SK-N-SH (cell line): ENCODE data around the gene FBLN7. TPM values are rescaled to one million over a fixed set of nuclear protein-coding genes. Genes with fewer than 3 reads are reported as not detected.

Experiments used
- FOXM1 ChIP-seq: IDR thresholded peaks from 2 replicates; pipeline ENCODE4 v1.4.0; 2012; ENCODE audit warnings: low read depth, mild to moderate bottlenecking
- polyA plus RNA-seq, 3 experiments: library from polyadenylated mRNA; depleted of rRNA; stranded (reverse); fragments of >200 nt; gene quantifications; 2 replicates each; pipeline ENCODE4 v1.2.3, GENCODE V29; 2012

FBLN7 gene
- polyA plus RNA-seq, 1 of the 3 experiments (the other 2 are of a cell fraction): 4.4 TPM

DNA sequence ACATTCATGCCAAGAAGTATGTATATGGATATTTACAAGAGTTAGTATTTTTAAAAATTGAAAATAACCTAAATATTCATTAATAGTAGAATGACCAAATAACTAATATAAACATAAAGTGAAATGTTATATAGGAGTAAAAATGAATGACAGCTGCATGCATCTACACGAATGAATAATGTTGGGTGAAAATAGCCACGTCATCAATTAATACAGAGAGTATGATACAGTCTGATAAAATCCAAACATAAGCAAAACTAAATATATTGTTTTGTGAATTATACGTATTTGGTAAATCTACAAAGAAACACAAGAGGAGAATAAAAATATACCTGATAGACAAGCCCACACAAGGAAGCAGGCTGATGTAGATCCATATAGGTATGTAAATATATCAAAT, 92.2 kb downstream of the FBLN7 start (continued):
- TF ChIP-seq FOXM1: no peak

Other genes starting within 250 kb of the FBLN7 start
- 9.6 and 12.4 TPM in 2 replicates for gene MERTK, start 239.8 kb upstream of the FBLN7 start, polyA plus RNA-seq (2012; rRNA removed)
- gene TMEM87B, start 83.1 kb upstream of the FBLN7 start, polyA plus RNA-seq (2012; rRNA removed): 7.9 and 11.3 TPM in 2 replicates
- 3.0 and 3.3 TPM in 2 replicates for gene ZC3H8, start 116.7 kb downstream of the FBLN7 start, polyA plus RNA-seq (2012; rRNA removed)
- gene ZC3H6, start 137.2 kb downstream of the FBLN7 start, polyA plus RNA-seq (2012; rRNA removed): 0.71 and 0.86 TPM in 2 replicates